IMR-90 (cell line): ENCODE results near the gene SLC17A6. TPM values are rescaled to one million over a fixed set of nuclear protein-coding genes. Genes with fewer than 3 reads are reported as not detected.

ENCODE experiments used
- ATAC-seq: fragments of 200-7000 bp; cut with Tn5 transposase; 2 replicates; pipeline ENCODE4 v1.9.1; 2020; ENCODE audit warnings: low read depth, mild to moderate bottlenecking, moderate library complexity
- BruUV-seq: library from RNA; stranded (reverse); fragments of 400-500 nt; replicated peaks from 2 replicates; lab custom pipeline; 2021; lab: Mats Ljungman, UMichigan
- CTCF ChIA-PET: fragments of 300-600 bp; formaldehyde crosslinking; extraction: SDS; loops from one replicate; lab custom pipeline; 2021; ENCODE audit warnings: antibody characterized with exemption; lab: Yijun Ruan, JAX
- POLR2A ChIA-PET: fragments of 300-600 bp; sonication (Branson Sonifier 250); formaldehyde crosslinking; loops from one replicate; lab custom pipeline; 2022; ENCODE audit warnings: antibody characterized with exemption; ENCODE audit not compliant: unreplicated experiment; lab: Charles Lee
- DNase-seq: peaks from one replicate; pipeline ENCODE4 v3.0.0; 2013
- H2AFZ ChIP-seq: replicated peaks from 2 replicates; pipeline ENCODE3; 2013; ENCODE audit warnings: low read length, mild to moderate bottlenecking; ENCODE audit not compliant: poor library complexity
- H2AK5ac ChIP-seq: 2 replicates; pipeline ENCODE4 v1.6.1; 2013; ENCODE audit warnings: low read depth, low read length, inconsistent platforms
- H2AK9ac ChIP-seq: replicated peaks from 2 replicates; pipeline ENCODE3; 2013; ENCODE audit warnings: mild to moderate bottlenecking, low read depth, low read length, moderate library complexity; ENCODE audit not compliant: poor library complexity
- H2BK120ac ChIP-seq: 2 replicates; pipeline ENCODE4 v1.6.1; 2013; ENCODE audit warnings: low read depth, low read length, inconsistent platforms
- H2BK15ac ChIP-seq: 3 replicates; pipeline ENCODE4 v1.6.1; 2013; ENCODE audit warnings: low read depth, low read length, inconsistent platforms
- H2BK20ac ChIP-seq: 2 replicates; pipeline ENCODE4 v1.6.1; 2013; ENCODE audit warnings: low read depth, mild to moderate bottlenecking, inconsistent platforms, low read length, moderate library complexity
- H2BK5ac ChIP-seq: 2 replicates; pipeline ENCODE4 v1.6.1; 2013; ENCODE audit warnings: mild to moderate bottlenecking, low read depth, low read length, inconsistent platforms; ENCODE audit not compliant: poor library complexity, severe bottlenecking
- H3K14ac ChIP-seq: replicated peaks from 2 replicates; pipeline ENCODE4 v1.6.1; 2013; ENCODE audit warnings: low read depth, low read length, inconsistent platforms
- H3K18ac ChIP-seq: 2 replicates; pipeline ENCODE4 v1.6.1; 2013; ENCODE audit warnings: low read depth, low read length, control low read depth
- H3K23ac ChIP-seq: 2 replicates; pipeline ENCODE4 v1.6.1; 2013; ENCODE audit warnings: low read depth, low read length, inconsistent platforms
- H3K27ac ChIP-seq: 2 replicates; pipeline ENCODE4 v1.5.1; 2013; ENCODE audit warnings: mild to moderate bottlenecking, control low read depth, low read length; ENCODE audit not compliant: insufficient read depth
- H3K27me3 ChIP-seq: 2 replicates; pipeline ENCODE4 v1.6.1; 2013; ENCODE audit warnings: low read length; ENCODE audit not compliant: control insufficient read depth, insufficient read depth
- H3K36me3 ChIP-seq: 2 replicates; pipeline ENCODE4 v1.6.1; 2013; ENCODE audit warnings: low read length, mixed read lengths; ENCODE audit not compliant: control insufficient read depth, insufficient read depth
- H3K4ac ChIP-seq: 2 replicates; pipeline ENCODE4 v1.6.1; 2013; ENCODE audit warnings: low read depth, low read length, inconsistent platforms
- H3K4me1 ChIP-seq: 2 replicates; pipeline ENCODE4 v1.6.1; 2013; ENCODE audit warnings: low read length, mixed read lengths; ENCODE audit not compliant: control insufficient read depth, insufficient read depth
- H3K4me2 ChIP-seq: 2 replicates; pipeline ENCODE4 v1.6.1; 2013; ENCODE audit warnings: low read depth, mild to moderate bottlenecking, control low read depth, low read length, moderate library complexity
- H3K4me3 ChIP-seq: 2 replicates; pipeline ENCODE4 v1.5.1; 2013; ENCODE audit warnings: low read depth, mild to moderate bottlenecking, control low read depth, low read length, moderate library complexity; ENCODE audit not compliant: insufficient read depth
- H3K56ac ChIP-seq: 2 replicates; pipeline ENCODE4 v1.6.1; 2013; ENCODE audit warnings: low read length, inconsistent platforms; ENCODE audit not compliant: insufficient read depth; ENCODE audit errors: extremely low read depth
- H3K79me1 ChIP-seq, 2 experiments: 2 replicates each; pipeline ENCODE4 v1.6.1; 2013; ENCODE audit warnings: low read length in 2 of 2, inconsistent platforms in 1 of 2, low read depth in 1 of 2
- H3K9ac ChIP-seq: 2 replicates; pipeline ENCODE4 v1.6.1; 2013; ENCODE audit warnings: low read depth, low read length, control low read depth
- H3K9me1 ChIP-seq: 2 replicates; pipeline ENCODE4 v1.6.1; 2013; ENCODE audit warnings: low read length, inconsistent platforms; ENCODE audit not compliant: insufficient read depth
- H3K9me3 ChIP-seq: 2 replicates; pipeline ENCODE4 v1.6.1; 2013; ENCODE audit warnings: low read length; ENCODE audit not compliant: control insufficient read depth, insufficient read depth
- H4K20me1 ChIP-seq: 2 replicates; pipeline ENCODE4 v1.6.1; 2013; ENCODE audit warnings: low read length, inconsistent platforms; ENCODE audit not compliant: insufficient read depth
- H4K5ac ChIP-seq: 2 replicates; pipeline ENCODE4 v1.6.1; 2013; ENCODE audit warnings: mild to moderate bottlenecking, low read depth, low read length, control low read depth
- H4K8ac ChIP-seq, 2 experiments: 2 replicates each; pipeline ENCODE4 v1.6.1; 2013; ENCODE audit warnings: low read depth in 2 of 2, low read length in 2 of 2, control low read depth in 1 of 2, inconsistent platforms in 1 of 2
- H4K91ac ChIP-seq: 2 replicates; pipeline ENCODE4 v1.6.1; 2013; ENCODE audit warnings: low read depth, low read length, inconsistent platforms; ENCODE audit not compliant: insufficient read depth
- BHLHE40 ChIP-seq: fragments of 150-350 bp; IDR thresholded peaks from 2 replicates; pipeline ENCODE4 v1.6.1; 2016; ENCODE audit warnings: mild to moderate bottlenecking, low read depth, low read length
- CTCF ChIP-seq: conservative IDR thresholded peaks from 2 replicates; pipeline ENCODE4 v1.5.1; 2012; ENCODE audit warnings: mild to moderate bottlenecking, low read depth, low read length, improper control_type of control experiment
- FOS ChIP-seq: fragments of 150-350 bp; IDR thresholded peaks from 2 replicates; pipeline ENCODE4 v1.6.1; 2016; ENCODE audit warnings: low read depth, low read length
- MXI1 ChIP-seq: IDR thresholded peaks from 2 replicates; pipeline ENCODE4 v1.6.1; 2012; ENCODE audit warnings: low read depth, mild to moderate bottlenecking, low read length, moderate library complexity, borderline replicate concordance
- POLR2A ChIP-seq: IDR thresholded peaks from 2 replicates; pipeline ENCODE4 v1.6.1; 2012; ENCODE audit warnings: mild to moderate bottlenecking, low read depth, low read length
- RAD21 ChIP-seq: IDR thresholded peaks from 2 replicates; pipeline ENCODE4 v1.6.1; 2012; ENCODE audit warnings: low read length, improper control_type of control experiment
- RCOR1 ChIP-seq: IDR thresholded peaks from 2 replicates; pipeline ENCODE4 v1.6.1; 2012; ENCODE audit warnings: mild to moderate bottlenecking, low read length, improper control_type of control experiment; ENCODE audit not compliant: insufficient replicate concordance
- RFX5 ChIP-seq: IDR thresholded peaks from 2 replicates; pipeline ENCODE4 v1.8.0; 2012; ENCODE audit warnings: low read depth, mild to moderate bottlenecking, low read length, moderate library complexity
- SMC3 ChIP-seq: fragments of 150-350 bp; IDR thresholded peaks from 2 replicates; pipeline ENCODE4 v1.6.1; 2016; ENCODE audit warnings: low read depth, mild to moderate bottlenecking, antibody characterized with exemption, low read length, moderate library complexity
- USF2 ChIP-seq: fragments of 150-350 bp; IDR thresholded peaks from 2 replicates; pipeline ENCODE4 v1.6.1; 2017; ENCODE audit warnings: mild to moderate bottlenecking, antibody characterized with exemption, low read length, low read depth
- WGBS, 2 experiments: methylation state at CpG; one replicate each; pipeline versions ENCODE4 v1.1.5 to v1.1.7; 2013; ENCODE audit warnings: missing lambda C conversion rate in 2 of 2; ENCODE audit not compliant: insufficient read length in 1 of 2; ENCODE audit errors: extremely low coverage in 2 of 2; 5-methylcytosine and 5-hydroxymethylcytosine counted together
- dilution Hi-C: fragments of 300-500 bp; cut with HindIII; formaldehyde crosslinking; loops from one replicate; pipeline ENCODE4 v1.14.3; 2018; ENCODE audit warnings: low sequenced_read_pairs; ENCODE audit not compliant: unreplicated experiment
- in situ Hi-C: fragments of 300-500 bp; cut with MboI; formaldehyde crosslinking; loops from 3 replicates; pipeline ENCODE4 v1.14.3; 2019; ENCODE audit warnings: low sequenced_read_pairs, inconsistent platforms, mixed read lengths
- intact Hi-C: fragments of 100-400 bp; cut with micrococcal nuclease; formaldehyde crosslinking; loops from 2 replicates; pipeline ENCODE4 v1.10.0; 2022
- polyA plus RNA-seq, 3 experiments: library from polyadenylated mRNA; depleted of rRNA; stranded (reverse); fragments of >200 nt; gene quantifications; 2 replicates each; pipeline ENCODE4 v1.2.3, GENCODE V29; 2012; ENCODE audit warnings: low replicate concordance in 1 of 3
- total RNA-seq: library from RNA; depleted of rRNA; stranded (reverse); fragments of >200 nt; gene quantifications from 2 replicates; pipeline ENCODE4 v1.2.3, GENCODE V29; 2012

Gene SLC17A6
- total and polyA plus RNA-seq, 2 of the 4 experiments (the other 2 are of a cell fraction), result not detected

GRCh38 chr11:22304337-22304961 lies 33.7 kb upstream of the SLC17A6 start:
- peak; percentile 23 for DNase-seq
- BruUV-seq, result no TSS peak
- no peak; the same call in 1 of the 2 replicates for ATAC-seq

More at GRCh38 chr11:22304337-22304961, 33.7 kb upstream of the SLC17A6 start:
- H3K27me3 ChIP-seq, result no peaks in the 10 kb centered on the region
- H4K8ac ChIP-seq, result no peak overlapping the region
- H2AK9ac ChIP-seq, result no peak overlapping the region
- H3K23ac ChIP-seq, result no peak overlapping the region
- H3K56ac ChIP-seq, result no peak overlapping the region
- H4K91ac ChIP-seq, result no peak overlapping the region
- WGBS, 2 experiments, result no CpG with 5 or more reads among the region's 5 CpGs
- ChIA-PET POLR2A (no interaction called here), CTCF (interaction anchor here (0.9 to 1.2 kb wide), 3 partner anchors 15 to 1657 kb away, joined by 3 to 4 read pairs (median 3); no protein-coding TSS in a partner anchor)
- H2BK15ac ChIP-seq, result no peak overlapping the region
- intact Hi-C loops, result loop anchor here (1.0 kb wide), 1 partner anchor 59 kb away; no protein-coding TSS in a partner anchor
- no peak overlapping the region for H3K14ac ChIP-seq
- H3K4ac ChIP-seq, result no peak overlapping the region
- no peaks in the 10 kb centered on the region for H3K36me3 ChIP-seq
- H3K27ac ChIP-seq, result no peak overlapping the region
- H3K9me1 ChIP-seq, result no peaks in the 10 kb centered on the region
- H3K9me3 ChIP-seq, result no peaks in the 10 kb centered on the region
- H3K9ac ChIP-seq, result no peak overlapping the region
- no peak overlapping the region for H2BK20ac ChIP-seq
- H4K5ac ChIP-seq, result no peak overlapping the region
- H3K4me2 ChIP-seq, result no peak overlapping the region
- dilution Hi-C loops, result no loop called here
- H3K79me1 ChIP-seq, result no peaks in the 10 kb centered on the region
- in situ Hi-C loops, result no loop called here
- no peak overlapping the region for H2AFZ ChIP-seq
- H2BK5ac ChIP-seq, result no peak overlapping the region
- no peak overlapping the region for H3K18ac ChIP-seq
- H2BK120ac ChIP-seq, result no peak overlapping the region
- H3K4me1 ChIP-seq, result no peaks in the 10 kb centered on the region
- no peak overlapping the region for H3K4me3 ChIP-seq
- H4K20me1 ChIP-seq, result no peaks in the 10 kb centered on the region
- H2AK5ac ChIP-seq, result no peak overlapping the region
- TF ChIP-seq SMC3, result peak; percentile 26; the same call in 1 of the 2 replicates
- TF ChIP-seq MXI1, result no peak
- no peak for TF ChIP-seq FOS
- TF ChIP-seq BHLHE40, result no peak
- peak; percentile 42 for TF ChIP-seq RAD21
- TF ChIP-seq RFX5, result no peak
- TF ChIP-seq CTCF, result peak; percentile 59
- no peak for TF ChIP-seq POLR2A
- no peak for TF ChIP-seq USF2
- TF ChIP-seq RCOR1, result no peak
